ENCODE data around the gene RIOX2.

RIOX2 gene

DNA sequence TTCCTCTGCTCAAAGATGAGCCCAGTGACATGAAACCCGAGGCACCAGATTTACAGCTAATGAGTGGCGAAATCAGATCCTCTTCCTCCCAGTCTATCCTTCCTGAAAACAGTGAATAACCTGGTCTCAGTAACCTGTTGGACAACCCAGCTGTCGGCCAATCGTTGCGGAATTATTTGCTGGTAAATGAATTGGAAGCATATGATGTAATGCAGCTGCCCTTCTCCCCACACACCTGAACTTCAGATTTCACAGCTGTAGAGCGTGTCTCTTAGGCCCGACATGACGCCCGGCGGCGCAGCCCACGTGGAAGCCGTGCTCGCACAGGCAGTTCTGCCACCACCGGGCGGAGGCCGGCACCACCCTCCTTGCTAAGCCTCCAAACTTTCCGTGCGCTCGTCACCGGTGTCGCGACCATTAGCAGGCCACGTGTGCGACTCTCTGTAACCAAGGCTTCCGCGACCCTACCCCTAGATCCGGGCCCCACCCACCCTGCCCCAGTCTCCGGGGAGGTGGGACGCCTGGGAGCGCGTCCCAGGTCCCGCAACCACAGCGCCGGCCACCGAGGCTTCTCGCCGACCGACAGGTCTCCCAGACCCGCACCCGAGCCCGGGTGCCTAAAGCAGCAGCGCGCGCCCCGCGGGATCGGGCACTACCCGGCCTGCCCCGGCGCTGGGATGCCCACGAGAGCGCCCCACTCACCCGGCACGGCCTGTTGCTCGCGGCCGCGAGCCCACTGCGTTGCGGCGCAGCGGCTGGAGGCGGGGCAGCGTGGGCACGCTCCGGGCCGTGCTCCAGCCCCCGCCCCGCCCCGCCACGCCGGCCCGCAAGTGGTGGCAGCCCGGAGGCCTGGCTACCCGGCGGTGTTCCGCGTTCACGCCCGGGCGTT is at the start of gene RIOX2:
Gene RIOX2, minus strand, starts transcription at position 753 of the 889 bp plus-strand sequence. CDS start 4,838 bp downstream, outside the sequence.
- Histone ChIP-seq H3K4me1 (ENCODE audit: insufficient read depth, low read length, poor library complexity, severe bottlenecking) (peaks cover 54% of the 10 kb centered on the region), H3F3A (ENCODE audit: low read depth) (no peaks in the 10 kb centered on the region), H3K9me2 (replicated peaks; ENCODE audit: low read depth, low read length) (no peaks in the 10 kb centered on the region), H4K20me1 (ENCODE audit: insufficient read depth, low read length, poor library complexity, severe bottlenecking) (peaks cover 5% of the 10 kb centered on the region), H3K9ac (ENCODE audit: low read depth, low read length, poor library complexity, severe bottlenecking) (peak within 1 kb of the TSS; percentile 74), H2AFZ (ENCODE audit: low read length) (peak within 1 kb of the TSS; percentile 70), H3K9me3 (ENCODE audit: insufficient read depth, low read depth, low read length) (no peaks in the 10 kb centered on the region), H3K4me2 (ENCODE audit: low read depth, low read length, poor library complexity, severe bottlenecking) (peak within 1 kb of the TSS; percentile 96), H3K36me3 (ENCODE audit: insufficient read depth, low read length) (no peaks in the 10 kb centered on the region), H3K79me2 (ENCODE audit: insufficient read depth, low read length) (peaks cover 12% of the 10 kb centered on the region; the same call in 1 of the 2 replicates), H3K27me3 (ENCODE audit: insufficient read depth, low read length, poor library complexity, severe bottlenecking) (no peaks in the 10 kb centered on the region), H3K4me3 (ENCODE audit: low read length, poor library complexity, severe bottlenecking) (peak within 1 kb of the TSS; percentile 80)
- no peak for TF ChIP-seq EZH2phosphoT487 (IDR thresholded peaks at IDR 0.05; ENCODE audit: borderline replicate concordance)

DNA sequence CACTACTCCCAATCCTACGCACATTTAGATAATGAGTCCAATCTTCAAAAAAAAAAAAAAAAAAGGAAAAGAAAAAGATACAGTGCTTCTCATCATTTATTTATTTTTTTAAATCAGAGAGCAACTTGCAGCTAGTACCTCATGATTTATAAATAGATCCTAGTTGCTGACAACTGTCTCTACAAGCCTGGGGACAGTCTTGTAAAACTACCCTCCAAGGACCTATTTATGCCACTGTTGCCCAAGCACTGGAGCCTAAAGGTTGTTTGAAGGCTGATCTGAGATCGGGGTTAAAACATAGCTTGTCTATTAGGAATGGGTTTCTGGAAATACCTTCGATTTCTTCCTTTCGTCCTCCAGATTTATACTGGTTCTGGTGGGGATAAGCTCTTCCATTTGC is 48.2 kb upstream of the RIOX2 start:
- Histone ChIP-seq H3K4me2 (ENCODE audit: low read depth, low read length, poor library complexity, severe bottlenecking) (no peak overlapping the region), H3K36me3 (ENCODE audit: insufficient read depth, low read length) (no peaks in the 10 kb centered on the region), H3K9ac (ENCODE audit: low read depth, low read length, poor library complexity, severe bottlenecking) (no peak overlapping the region), H3K4me3 (ENCODE audit: low read length, poor library complexity, severe bottlenecking) (no peak overlapping the region), H4K20me1 (ENCODE audit: insufficient read depth, low read length, poor library complexity, severe bottlenecking) (no peaks in the 10 kb centered on the region), H2AFZ (ENCODE audit: low read length) (no peak overlapping the region), H3K9me2 (replicated peaks; ENCODE audit: low read depth, low read length) (no peaks in the 10 kb centered on the region), H3K4me1 (ENCODE audit: insufficient read depth, low read length, poor library complexity, severe bottlenecking) (no peaks in the 10 kb centered on the region), H3K79me2 (ENCODE audit: insufficient read depth, low read length) (no peaks in the 10 kb centered on the region), H3K9me3 (ENCODE audit: insufficient read depth, low read depth, low read length) (no peaks in the 10 kb centered on the region), H3F3A (ENCODE audit: low read depth) (no peaks in the 10 kb centered on the region), H3K27me3 (ENCODE audit: insufficient read depth, low read length, poor library complexity, severe bottlenecking) (no peaks in the 10 kb centered on the region)
- TF ChIP-seq, protein P1, sequence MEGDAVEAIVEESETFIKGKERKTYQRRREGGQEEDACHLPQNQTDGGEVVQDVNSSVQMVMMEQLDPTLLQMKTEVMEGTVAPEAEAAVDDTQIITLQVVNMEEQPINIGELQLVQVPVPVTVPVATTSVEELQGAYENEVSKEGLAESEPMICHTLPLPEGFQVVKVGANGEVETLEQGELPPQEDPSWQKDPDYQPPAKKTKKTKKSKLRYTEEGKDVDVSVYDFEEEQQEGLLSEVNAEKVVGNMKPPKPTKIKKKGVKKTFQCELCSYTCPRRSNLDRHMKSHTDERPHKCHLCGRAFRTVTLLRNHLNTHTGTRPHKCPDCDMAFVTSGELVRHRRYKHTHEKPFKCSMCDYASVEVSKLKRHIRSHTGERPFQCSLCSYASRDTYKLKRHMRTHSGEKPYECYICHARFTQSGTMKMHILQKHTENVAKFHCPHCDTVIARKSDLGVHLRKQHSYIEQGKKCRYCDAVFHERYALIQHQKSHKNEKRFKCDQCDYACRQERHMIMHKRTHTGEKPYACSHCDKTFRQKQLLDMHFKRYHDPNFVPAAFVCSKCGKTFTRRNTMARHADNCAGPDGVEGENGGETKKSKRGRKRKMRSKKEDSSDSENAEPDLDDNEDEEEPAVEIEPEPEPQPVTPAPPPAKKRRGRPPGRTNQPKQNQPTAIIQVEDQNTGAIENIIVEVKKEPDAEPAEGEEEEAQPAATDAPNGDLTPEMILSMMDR (conservative IDR thresholded peaks at IDR 0.05; ENCODE audit: low read length) = no peak
- no peak for TF ChIP-seq EZH2phosphoT487 (IDR thresholded peaks at IDR 0.05; ENCODE audit: borderline replicate concordance)

DNA sequence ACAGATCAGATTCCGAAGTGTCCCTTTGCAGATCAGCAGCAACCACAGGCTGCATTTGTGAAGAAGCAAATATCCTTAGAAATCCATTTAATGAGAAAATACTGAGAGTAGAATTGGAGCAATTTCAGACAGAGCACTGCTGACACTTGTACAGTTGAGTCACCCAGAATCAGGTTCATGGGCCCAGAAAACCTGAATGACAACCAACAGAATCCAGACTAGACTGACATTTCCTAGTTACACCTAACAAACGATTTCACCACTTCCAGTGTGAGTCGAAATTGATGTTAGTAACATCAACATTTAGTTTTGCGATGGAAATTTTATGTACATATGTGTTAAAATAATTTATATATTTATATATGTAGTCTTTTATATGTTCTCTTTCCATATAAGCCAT is 46.1 kb upstream of the RIOX2 start:
- no peak overlapping the region for H3K4me2 ChIP-seq (ENCODE audit: low read depth, low read length, poor library complexity, severe bottlenecking)
- H3K4me1 ChIP-seq (ENCODE audit: insufficient read depth, low read length, poor library complexity, severe bottlenecking) = no peaks in the 10 kb centered on the region
- H2AFZ ChIP-seq (ENCODE audit: low read length) = no peak overlapping the region
- no peak for TF ChIP-seq EZH2phosphoT487 (IDR thresholded peaks at IDR 0.05; ENCODE audit: borderline replicate concordance)
- TF ChIP-seq, protein P1 (conservative IDR thresholded peaks at IDR 0.05; ENCODE audit: low read length) = no peak
- no peaks in the 10 kb centered on the region for H3K9me3 ChIP-seq (ENCODE audit: insufficient read depth, low read depth, low read length)
- no peaks in the 10 kb centered on the region for H3F3A ChIP-seq (ENCODE audit: low read depth)
- H3K4me3 ChIP-seq (ENCODE audit: low read length, poor library complexity, severe bottlenecking) = no peak overlapping the region
- no peaks in the 10 kb centered on the region for H3K79me2 ChIP-seq (ENCODE audit: insufficient read depth, low read length)
- H4K20me1 ChIP-seq (ENCODE audit: insufficient read depth, low read length, poor library complexity, severe bottlenecking) = no peaks in the 10 kb centered on the region
- no peak overlapping the region for H3K9ac ChIP-seq (ENCODE audit: low read depth, low read length, poor library complexity, severe bottlenecking)
- H3K9me2 ChIP-seq (replicated peaks; ENCODE audit: low read depth, low read length) = no peaks in the 10 kb centered on the region
- H3K36me3 ChIP-seq (ENCODE audit: insufficient read depth, low read length) = no peaks in the 10 kb centered on the region
- no peaks in the 10 kb centered on the region for H3K27me3 ChIP-seq (ENCODE audit: insufficient read depth, low read length, poor library complexity, severe bottlenecking)

Measured in Loucy (cell line).